Heart left ventricle (tissue), 13 donors: ENCODE data around the gene BCAR3.

ENCODE experiments used
- CTCF ChIP-seq, 12 donors: fragments of 200-600 bp; sonication (generic) in 4 of 12; IDR thresholded peaks; one replicate each; pipeline versions ENCODE4 v1.5.0 to v1.8.0; 2018 to 2022; ENCODE audit warnings: antibody characterized with exemption in 12 of 12, mild to moderate bottlenecking in 5 of 12
- POLR2A ChIP-seq, 2 donors: fragments of 450-650 bp; IDR thresholded peaks; one replicate each; pipeline ENCODE4 v1.6.1; 2017; ENCODE audit warnings: antibody characterized with exemption in 2 of 2, mild to moderate bottlenecking in 2 of 2, moderate library complexity in 2 of 2
- donor health status: ischemic (EF 13 %, LVEDD 7.1; RV severe dilation, severe dysfunction).
- donor health status: DM: no; HTN: yes; CAD: no.
- donor health status: DM: no; HTN: no; CAD: no.
- donor health status: ischemic (EF 25% LVEDD 6.9; RV normal size, moderate dysfunction).
- donor health status: ischemic (EF 25% LVEDD 5.7; RV mildly dilated, moderate dysfunction).
- donor health status: ischemic (EF 35%, LVEDD 5.7; RV mildly dilated, moderate dysfunction).
- donor health status: nonischemic (EF 11% LVEDD 7.7; RV severe dilation, severe dysfunction).
- donor health status: DM: yes; HTN: yes; CAD: no.
- donor health status: PGD.
- donor health status: ischemic (EF 29% LVEDD 5.4; RV normal size, mild dysfunction).
- donor health status: nonischemic (EF 23%, LVEDD 6.1; RV moderate dilation, normal function).

- TF ChIP-seq CTCF (IDR thresholded peaks at IDR 0.05) (no peak), POLR2A (IDR thresholded peaks at IDR 0.05) (no peak)
Observed at GRCh38 chr1:93675271-93675670, 6.4 kb downstream of the BCAR3 start.
